Fibroblast of pulmonary artery (primary cell): ENCODE measurements around the gene NUB1.
A peak's percentile ranks its signal among the peaks of the same experiment; 100 is the strongest.

ENCODE experiments used
- DNase-seq: peaks from one replicate; pipeline ENCODE4 v3.0.0-alpha.2; 2010; ENCODE audit warnings: low read depth
- H3K4me3 ChIP-seq: replicated peaks from 2 replicates; pipeline ENCODE4 v1.5.1; 2011; ENCODE audit warnings: low read depth, mild to moderate bottlenecking, control low read depth, low read length, moderate library complexity
- TF ChIP-seq, protein P1 (sequence below): IDR thresholded peaks from 2 replicates; pipeline ENCODE4 v1.5.1; 2011; ENCODE audit warnings: mild to moderate bottlenecking, control low read depth, low read length, inconsistent platforms; ENCODE audit errors: missing control alignments

NUB1 gene

DNA sequence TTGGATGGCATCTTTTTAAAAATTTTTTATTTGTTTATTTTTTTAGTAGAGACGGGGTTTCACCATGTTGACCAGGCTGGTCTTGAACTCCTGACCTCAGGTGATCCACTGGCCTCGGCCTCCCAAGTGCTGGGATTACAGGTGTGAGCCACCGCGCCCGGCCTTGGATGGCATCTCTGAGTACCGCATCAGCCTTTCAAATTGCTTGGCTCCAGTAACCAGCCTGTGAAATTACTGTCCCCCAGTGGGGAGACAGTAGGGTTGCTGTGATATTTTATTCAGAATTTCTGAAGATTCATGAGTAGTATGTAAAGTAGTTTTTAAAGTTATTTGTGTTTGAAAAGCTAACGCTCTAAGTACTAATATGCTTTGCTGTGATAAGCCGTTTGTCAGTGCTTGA, 1.2 kb downstream of the NUB1 start:
- H3K4me3 ChIP-seq = peak overlapping the region; percentile 72
- no peak for DNase-seq
- TF ChIP-seq, protein P1, sequence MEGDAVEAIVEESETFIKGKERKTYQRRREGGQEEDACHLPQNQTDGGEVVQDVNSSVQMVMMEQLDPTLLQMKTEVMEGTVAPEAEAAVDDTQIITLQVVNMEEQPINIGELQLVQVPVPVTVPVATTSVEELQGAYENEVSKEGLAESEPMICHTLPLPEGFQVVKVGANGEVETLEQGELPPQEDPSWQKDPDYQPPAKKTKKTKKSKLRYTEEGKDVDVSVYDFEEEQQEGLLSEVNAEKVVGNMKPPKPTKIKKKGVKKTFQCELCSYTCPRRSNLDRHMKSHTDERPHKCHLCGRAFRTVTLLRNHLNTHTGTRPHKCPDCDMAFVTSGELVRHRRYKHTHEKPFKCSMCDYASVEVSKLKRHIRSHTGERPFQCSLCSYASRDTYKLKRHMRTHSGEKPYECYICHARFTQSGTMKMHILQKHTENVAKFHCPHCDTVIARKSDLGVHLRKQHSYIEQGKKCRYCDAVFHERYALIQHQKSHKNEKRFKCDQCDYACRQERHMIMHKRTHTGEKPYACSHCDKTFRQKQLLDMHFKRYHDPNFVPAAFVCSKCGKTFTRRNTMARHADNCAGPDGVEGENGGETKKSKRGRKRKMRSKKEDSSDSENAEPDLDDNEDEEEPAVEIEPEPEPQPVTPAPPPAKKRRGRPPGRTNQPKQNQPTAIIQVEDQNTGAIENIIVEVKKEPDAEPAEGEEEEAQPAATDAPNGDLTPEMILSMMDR = no peak

DNA sequence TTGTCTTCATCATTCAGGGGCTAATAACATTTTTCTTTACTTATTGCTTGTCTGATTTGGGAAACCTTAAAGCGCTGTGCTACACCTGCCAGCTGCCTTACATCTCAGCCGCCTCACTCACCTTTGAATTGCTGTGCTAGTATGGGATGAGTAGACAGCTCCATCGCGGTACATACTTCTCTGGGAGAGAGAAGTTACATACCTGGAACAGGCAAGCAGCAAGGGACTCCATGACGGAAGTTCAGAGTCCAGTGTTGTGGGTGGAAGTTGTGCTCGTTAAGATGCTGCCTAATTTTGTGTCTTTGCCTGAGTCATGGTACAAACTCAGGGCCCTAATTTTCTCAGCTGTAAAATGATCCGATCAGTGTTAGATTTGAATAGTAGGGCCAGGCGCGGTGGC, 1.9 kb downstream of the NUB1 start:
- no peak for DNase-seq
- no peak overlapping the region for H3K4me3 ChIP-seq
- TF ChIP-seq, protein P1 = no peak

DNA sequence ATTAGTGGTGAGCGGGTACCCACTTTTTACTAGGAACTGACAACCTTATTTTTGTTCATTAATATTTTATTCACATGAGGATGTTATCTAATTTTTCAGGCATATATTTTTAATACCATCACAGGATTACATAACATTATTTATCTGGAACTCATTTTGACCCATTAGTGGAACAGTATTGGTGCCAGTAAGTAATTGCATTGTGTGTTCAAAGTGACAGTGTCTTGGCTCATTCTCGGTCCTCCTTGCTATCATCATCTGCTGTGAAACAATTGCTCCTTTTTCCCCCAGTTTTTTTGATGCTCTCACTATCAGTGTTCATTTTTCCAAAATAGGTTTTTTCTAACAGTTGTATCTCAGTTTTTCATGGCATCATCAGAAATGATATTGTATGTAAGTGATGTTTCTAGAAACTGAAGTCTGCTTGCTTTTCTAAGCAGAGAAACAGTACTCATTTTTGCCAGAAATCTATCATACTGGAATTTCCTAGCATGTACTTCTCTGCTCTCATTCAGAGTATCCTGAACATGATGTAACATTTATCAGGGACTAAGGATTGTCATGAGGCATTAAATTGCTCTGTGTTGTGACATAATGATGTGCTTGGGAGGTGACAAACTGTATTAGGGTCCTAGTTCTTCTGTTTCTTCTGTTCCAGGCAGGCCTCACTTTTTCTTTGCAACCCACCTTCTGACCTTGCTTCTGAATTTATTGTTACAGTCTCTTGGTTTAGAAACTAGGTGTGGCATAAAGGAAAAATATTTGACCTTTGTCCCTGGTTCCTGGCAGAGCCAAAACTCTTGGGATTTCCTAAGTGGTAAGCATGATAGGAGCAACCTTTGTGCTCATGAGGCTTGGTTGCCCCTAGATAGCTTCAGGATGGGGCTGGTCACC, 4.2 kb downstream of the NUB1 start:
- TF ChIP-seq, protein P1 = no peak
- H3K4me3 ChIP-seq = no peak overlapping the region
- DNase-seq = no peak

DNA sequence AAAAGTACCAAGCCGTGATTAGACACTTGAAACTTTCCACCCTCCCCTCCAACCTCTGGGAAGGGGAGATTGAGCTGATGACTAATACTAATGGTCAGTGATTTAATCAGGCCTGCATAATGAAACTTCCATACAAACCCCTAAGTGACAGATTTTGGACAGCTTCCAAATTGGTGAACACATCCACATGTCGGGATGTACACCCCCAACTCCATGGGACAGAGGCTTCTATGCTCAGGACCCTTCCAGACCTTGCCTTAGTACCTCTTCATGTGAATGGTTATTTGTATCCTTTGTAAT, 4.8 kb downstream of the NUB1 start:
- no peak overlapping the region for H3K4me3 ChIP-seq
- TF ChIP-seq, protein P1 = no peak
- no peak for DNase-seq

DNA sequence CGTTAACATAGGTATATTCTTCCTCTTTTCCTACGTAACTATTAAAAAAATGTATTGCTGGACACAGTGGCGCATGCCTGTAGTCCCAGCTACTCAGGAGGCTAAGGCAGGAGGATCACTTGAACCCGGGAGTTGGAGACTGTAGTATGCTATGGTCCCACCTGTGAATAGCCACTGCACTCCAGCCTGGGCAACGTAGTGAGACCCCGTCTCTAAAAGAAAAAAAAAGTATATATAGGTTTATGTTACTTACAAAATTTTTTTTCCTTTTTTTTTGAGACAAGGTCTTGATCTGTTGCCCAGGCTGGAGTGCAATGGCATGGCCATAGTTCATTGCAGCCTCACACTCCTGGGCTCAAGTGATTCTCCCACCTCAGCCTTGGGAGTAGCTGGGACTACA, 5.6 kb downstream of the NUB1 start:
- H3K4me3 ChIP-seq = no peak overlapping the region
- no peak for DNase-seq
- TF ChIP-seq, protein P1 = no peak

DNA sequence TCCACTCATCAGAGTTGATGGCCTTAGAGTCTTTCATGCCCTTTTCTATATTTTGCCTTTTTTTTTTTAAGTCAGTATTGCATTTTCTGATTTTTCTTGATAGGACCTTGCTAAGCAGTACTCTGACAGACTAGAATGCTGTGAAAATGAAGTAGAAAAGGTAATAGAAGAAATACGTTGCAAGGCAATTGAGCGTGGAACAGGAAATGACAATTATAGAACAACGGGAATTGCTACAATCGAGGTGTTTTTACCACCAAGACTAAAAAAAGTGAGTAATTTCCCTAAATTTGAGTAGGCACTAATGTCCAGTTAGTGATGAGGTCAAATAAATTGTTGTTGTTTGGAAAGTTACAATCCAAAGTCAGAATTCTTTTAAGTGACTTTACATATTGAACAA, 7.4 kb downstream of the NUB1 start:
- DNase-seq = no peak
- H3K4me3 ChIP-seq = no peak overlapping the region
- TF ChIP-seq, protein P1 = no peak

DNA sequence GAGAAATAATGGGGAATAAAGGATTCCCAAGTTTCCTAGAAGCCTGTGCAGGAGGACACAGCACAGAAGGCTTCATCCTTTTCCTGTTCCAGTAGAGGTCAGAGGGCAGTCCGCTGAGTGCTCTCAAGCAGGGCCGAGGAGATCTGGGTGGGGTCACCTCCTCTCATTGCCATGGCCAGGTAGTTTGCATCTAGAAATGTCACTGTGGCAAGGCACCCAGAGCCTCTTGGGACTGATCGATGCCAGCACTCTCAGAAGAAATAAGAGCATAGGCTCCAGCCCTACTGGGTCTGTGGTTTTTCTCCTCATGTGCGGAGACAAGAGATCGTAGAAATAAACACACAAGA, 7.9 kb downstream of the NUB1 start:
- H3K4me3 ChIP-seq = no peak overlapping the region
- no peak for DNase-seq
- TF ChIP-seq, protein P1 = no peak
